Neuronal stem cell (in vitro differentiated cells): ENCODE data around the gene MINDY4B.

Experiments used
- DNase-seq: peaks from one replicate; pipeline ENCODE4 v3.0.0-alpha.2; 2013; ENCODE audit warnings: low spot score
- H2AFZ ChIP-seq: one replicate; pipeline ENCODE4 v1.6.1; 2013; ENCODE audit warnings: mild to moderate bottlenecking, low read length, inconsistent platforms
- H2AK5ac ChIP-seq: 2 replicates; pipeline ENCODE4 v1.6.1; 2013; ENCODE audit warnings: low read depth, mild to moderate bottlenecking, inconsistent platforms, low read length, moderate library complexity, mixed read lengths
- H2BK120ac ChIP-seq: 2 replicates; pipeline ENCODE4 v1.6.1; 2013; ENCODE audit warnings: low read depth, mild to moderate bottlenecking, inconsistent platforms, low read length, moderate library complexity, mixed read lengths
- H2BK12ac ChIP-seq: one replicate; pipeline ENCODE4 v1.6.1; 2013; ENCODE audit warnings: low read length, inconsistent platforms
- H2BK15ac ChIP-seq: 2 replicates; pipeline ENCODE4 v1.6.1; 2013; ENCODE audit warnings: mild to moderate bottlenecking, low read length, inconsistent platforms, mixed read lengths
- H2BK5ac ChIP-seq: one replicate; pipeline ENCODE4 v1.6.1; 2013; ENCODE audit warnings: inconsistent platforms, mild to moderate bottlenecking, low read length, moderate library complexity
- H3K14ac ChIP-seq: one replicate; pipeline ENCODE4 v1.6.1; 2013; ENCODE audit warnings: low read length, inconsistent platforms
- H3K18ac ChIP-seq: 2 replicates; pipeline ENCODE4 v1.6.1; 2013; ENCODE audit warnings: low read length, inconsistent platforms
- H3K23ac ChIP-seq: 2 replicates; pipeline ENCODE4 v1.6.1; 2013; ENCODE audit warnings: low read depth, mild to moderate bottlenecking, mixed read lengths, low read length, inconsistent platforms; ENCODE audit not compliant: poor library complexity
- H3K27ac ChIP-seq: replicated peaks from 3 replicates; pipeline ENCODE4 v1.5.1; 2013; ENCODE audit warnings: low read length, inconsistent platforms
- H3K27me3 ChIP-seq, 3 experiments: 2 replicates each; pipeline ENCODE4 v1.6.1; 2013; ENCODE audit warnings: low read length in 3 of 3, mild to moderate bottlenecking in 2 of 3, inconsistent platforms in 1 of 3, low read depth in 1 of 3, mixed read lengths in 1 of 3, moderate library complexity in 1 of 3; ENCODE audit not compliant: control insufficient read depth in 3 of 3, insufficient read depth in 3 of 3
- H3K36me3 ChIP-seq, 2 donors: replicated peaks in 1 of 2; 2 replicates each; pipeline ENCODE4 v1.6.1; 2013; ENCODE audit warnings: low read length in 2 of 2; ENCODE audit not compliant: control insufficient read depth in 2 of 2, insufficient read depth in 2 of 2
- H3K4ac ChIP-seq: 2 replicates; pipeline ENCODE4 v1.6.1; 2013; ENCODE audit warnings: inconsistent platforms, mild to moderate bottlenecking, low read length, moderate library complexity
- H3K4me1 ChIP-seq, 2 donors: 1 replicate in 1 of 2; 2 replicates in 1 of 2; pipeline ENCODE4 v1.6.1; 2013; ENCODE audit warnings: low read length in 2 of 2, low read depth in 1 of 2; ENCODE audit not compliant: control insufficient read depth in 2 of 2, insufficient read depth in 1 of 2
- H3K4me2 ChIP-seq: one replicate; pipeline ENCODE4 v1.6.1; 2013; ENCODE audit warnings: mild to moderate bottlenecking, low read length, inconsistent platforms; ENCODE audit not compliant: insufficient read depth, poor library complexity, severe bottlenecking
- H3K4me3 ChIP-seq, 2 donors: 2 replicates each; pipeline ENCODE4 v1.5.1; 2013; ENCODE audit warnings: low read length in 2 of 2, mild to moderate bottlenecking in 2 of 2, inconsistent platforms in 1 of 2, moderate library complexity in 1 of 2
- H3K79me1 ChIP-seq: one replicate; pipeline ENCODE4 v1.6.1; 2013; ENCODE audit warnings: low read depth, mild to moderate bottlenecking, inconsistent platforms, low read length, moderate library complexity
- H3K9ac ChIP-seq: one replicate; pipeline ENCODE4 v1.6.1; 2013; ENCODE audit warnings: mild to moderate bottlenecking, low read depth, low read length, inconsistent platforms; ENCODE audit not compliant: poor library complexity
- H3K9me3 ChIP-seq, 2 donors: replicated peaks in 1 of 2; 2 replicates each; pipeline versions ENCODE3 to v1.6.1; 2013; ENCODE audit warnings: low read length in 2 of 2, mild to moderate bottlenecking in 2 of 2, inconsistent platforms in 1 of 2, low read depth in 1 of 2, mixed read lengths in 1 of 2, moderate library complexity in 1 of 2; ENCODE audit not compliant: control insufficient read depth in 2 of 2, insufficient read depth in 1 of 2
- H4K8ac ChIP-seq: one replicate; pipeline ENCODE4 v1.6.1; 2013; ENCODE audit warnings: low read depth, mild to moderate bottlenecking, inconsistent platforms, low read length, moderate library complexity
- H4K91ac ChIP-seq: one replicate; pipeline ENCODE4 v1.6.1; 2013; ENCODE audit warnings: low read length, low read depth, mild to moderate bottlenecking, inconsistent platforms; ENCODE audit not compliant: poor library complexity
- WGBS, 2 donors: extraction: QIAGEN DNeasy Blood & Tissue Kit; methylation state at CpG; one replicate each; pipeline ENCODE4 v1.1.7; 2013; ENCODE audit warnings: missing lambda C conversion rate in 2 of 2, mixed read lengths in 1 of 2; ENCODE audit not compliant: insufficient read length in 2 of 2, insufficient replicate concordance in 1 of 2; ENCODE audit errors: extremely low coverage in 2 of 2; 5-methylcytosine and 5-hydroxymethylcytosine counted together

The MINDY4B gene

GRCh38 chr3:150928234-150928633, 23.0 kb upstream of the MINDY4B start:
- H4K8ac ChIP-seq, result no peak overlapping the region
- no peak overlapping the region for H2AFZ ChIP-seq
- H4K91ac ChIP-seq, result no peak overlapping the region
- no peaks in the 10 kb centered on the region for H3K9me3 ChIP-seq
- no peak overlapping the region for H3K4me2 ChIP-seq
- no peak for DNase-seq
- H2BK120ac ChIP-seq, result no peak overlapping the region
- H2BK5ac ChIP-seq, result no peak overlapping the region
- H3K23ac ChIP-seq, result no peak overlapping the region
- H3K4me1 ChIP-seq, result peaks cover 0 to 4% of the 10 kb centered on the region in 2 donors
- H2AK5ac ChIP-seq, result no peak overlapping the region
- no peak overlapping the region for H2BK12ac ChIP-seq
- H3K27me3 ChIP-seq, result peaks cover 0 to 17% (median 0%) of the 10 kb centered on the region in 3 experiments
- H3K14ac ChIP-seq, result no peak overlapping the region
- H3K4ac ChIP-seq, result no peak overlapping the region
- H3K36me3 ChIP-seq, result no peaks in the 10 kb centered on the region
- no peak overlapping the region for H3K4me3 ChIP-seq
- H3K27ac ChIP-seq, result no peak overlapping the region
- WGBS, 2 donors, result 100% methylated on average over 1 of the region's 1 CpG; no CpG with 5 or more reads in 1 of the 2 donors
- no peaks in the 10 kb centered on the region for H3K79me1 ChIP-seq
- no peak overlapping the region for H3K18ac ChIP-seq
- H3K9ac ChIP-seq, result no peak overlapping the region
- H2BK15ac ChIP-seq, result no peak overlapping the region

GRCh38 chr3:150926328-150926727, 21.1 kb upstream of the MINDY4B start:
- no peaks in the 10 kb centered on the region for H3K36me3 ChIP-seq
- H3K4me1 ChIP-seq, result peaks cover 0 to 8% of the 10 kb centered on the region in 2 donors
- no peak overlapping the region for H3K4me2 ChIP-seq
- no peak overlapping the region for H3K4me3 ChIP-seq
- DNase-seq, result no peak
- no peak overlapping the region for H4K8ac ChIP-seq
- H3K9ac ChIP-seq, result no peak overlapping the region
- H3K23ac ChIP-seq, result no peak overlapping the region
- H4K91ac ChIP-seq, result no peak overlapping the region
- no peak overlapping the region for H3K18ac ChIP-seq
- H3K27me3 ChIP-seq, result peaks cover 0 to 14% (median 0%) of the 10 kb centered on the region in 3 experiments
- H2AFZ ChIP-seq, result no peak overlapping the region
- H2BK5ac ChIP-seq, result no peak overlapping the region
- H3K14ac ChIP-seq, result no peak overlapping the region
- no peak overlapping the region for H2AK5ac ChIP-seq
- H3K79me1 ChIP-seq, result no peaks in the 10 kb centered on the region
- H2BK15ac ChIP-seq, result no peak overlapping the region
- no peak overlapping the region for H3K4ac ChIP-seq
- H3K27ac ChIP-seq, result no peak overlapping the region
- WGBS, 2 donors, result no CpG with 5 or more reads among the region's 7 CpGs
- H3K9me3 ChIP-seq, result no peaks in the 10 kb centered on the region
- no peak overlapping the region for H2BK120ac ChIP-seq
- no peak overlapping the region for H2BK12ac ChIP-seq

GRCh38 chr3:150925751-150926201, 20.5 kb upstream of the MINDY4B start:
- Histone ChIP-seq H2BK12ac (no peak overlapping the region), H3K27me3 (peaks cover 0 to 11% (median 0%) of the 10 kb centered on the region in 3 experiments), H4K91ac (no peak overlapping the region), H3K9me3 (peaks cover 0 to 2% of the 10 kb centered on the region in 2 donors), H2BK5ac (no peak overlapping the region), H3K79me1 (no peaks in the 10 kb centered on the region), H2AFZ (peak overlapping the region; percentile 46), H2AK5ac (no peak overlapping the region), H3K36me3 (no peaks in the 10 kb centered on the region), H4K8ac (no peak overlapping the region), H3K27ac (no peak overlapping the region), H2BK15ac (no peak overlapping the region), H3K4me1 (peaks cover 0 to 10% of the 10 kb centered on the region in 2 donors), H3K4ac (no peak overlapping the region), H3K4me3 (no peak overlapping the region), H2BK120ac (no peak overlapping the region), H3K14ac (no peak overlapping the region), H3K18ac (no peak overlapping the region), H3K4me2 (no peak overlapping the region), H3K9ac (no peak overlapping the region), H3K23ac (no peak overlapping the region)
- peak; percentile 36 for DNase-seq
- no CpG with 5 or more reads among the region's 14 CpGs for whole genome bisulfite sequencing, 2 donors

- no CpG with 5 or more reads among the region's 10 CpGs for WGBS, 2 donors
- Histone ChIP-seq H2AFZ (no peak overlapping the region), H3K27ac (no peak overlapping the region), H2BK120ac (no peak overlapping the region), H4K91ac (no peak overlapping the region), H3K23ac (no peak overlapping the region), H4K8ac (no peak overlapping the region), H2BK15ac (no peak overlapping the region), H3K9ac (no peak overlapping the region), H2AK5ac (no peak overlapping the region), H3K79me1 (no peaks in the 10 kb centered on the region), H3K4me2 (no peak overlapping the region), H3K4ac (no peak overlapping the region), H3K4me1 (peaks cover 0 to 8% of the 10 kb centered on the region in 2 donors), H2BK5ac (no peak overlapping the region), H3K18ac (no peak overlapping the region), H2BK12ac (no peak overlapping the region), H3K14ac (no peak overlapping the region), H3K9me3 (peaks cover 0 to 2% of the 10 kb centered on the region in 2 donors), H3K27me3 (peaks cover 0 to 11% (median 0%) of the 10 kb centered on the region in 3 experiments), H3K4me3 (no peak overlapping the region), H3K36me3 (no peaks in the 10 kb centered on the region)
- no peak for DNase-seq
These were observed 17.4 kb upstream of the MINDY4B start for GRCh38 chr3:150922611-150923010.
